Esophagus (tissue), 2 donors: ENCODE measurements around the gene PHC2. TPM values are rescaled to one million over a fixed set of nuclear protein-coding genes. Genes with fewer than 3 reads are reported as not detected.

Experiments used
- H3K27ac ChIP-seq, 2 donors: one replicate each; pipeline ENCODE4 v1.5.1; 2013; ENCODE audit warnings: low read depth in 2 of 2, mild to moderate bottlenecking in 2 of 2, inconsistent platforms in 1 of 2, low read length in 1 of 2, moderate library complexity in 1 of 2
- H3K27me3 ChIP-seq, 2 donors: one replicate each; pipeline ENCODE4 v1.6.1; 2013; ENCODE audit warnings: low read length in 2 of 2, control low read depth in 1 of 2, mild to moderate bottlenecking in 1 of 2; ENCODE audit not compliant: insufficient read depth in 2 of 2, control insufficient read depth in 1 of 2
- H3K36me3 ChIP-seq, 2 donors: one replicate each; pipeline ENCODE4 v1.6.1; 2013; ENCODE audit warnings: low read length in 1 of 2; ENCODE audit not compliant: control insufficient read depth in 2 of 2, insufficient read depth in 2 of 2
- H3K4me1 ChIP-seq, 2 donors: one replicate each; pipeline ENCODE4 v1.6.1; 2013; ENCODE audit warnings: low read length in 1 of 2; ENCODE audit not compliant: control insufficient read depth in 2 of 2, insufficient read depth in 2 of 2
- H3K4me3 ChIP-seq, 2 donors: one replicate each; pipeline ENCODE4 v1.5.1; 2013; ENCODE audit warnings: low read length in 2 of 2, mild to moderate bottlenecking in 2 of 2, low read depth in 1 of 2, moderate library complexity in 1 of 2
- H3K9me3 ChIP-seq, 2 donors: one replicate each; pipeline ENCODE4 v1.6.1; 2013; ENCODE audit warnings: mild to moderate bottlenecking in 2 of 2, low read depth in 1 of 2, low read length in 1 of 2, moderate library complexity in 1 of 2; ENCODE audit not compliant: control insufficient read depth in 2 of 2, insufficient read depth in 1 of 2
- WGBS, 2 donors: extraction: QIAGEN DNeasy Blood & Tissue Kit; methylation state at CpG; one replicate each; pipeline ENCODE4 v1.1.7; 2013; 5-methylcytosine and 5-hydroxymethylcytosine counted together
- polyA plus RNA-seq, 2 donors: library from polyadenylated mRNA; stranded (reverse); fragments of 200-250 nt; gene quantifications; one replicate each; pipeline ENCODE4 v1.2.3, GENCODE V29; 2013
- donor health status: healthy with polysubstance abuse.
- donor health status: Bipolar disorder and iron deficiency.

The PHC2 gene
- polyA plus RNA-seq, 2 donors: 28.0 to 46.4 TPM

GRCh38 chr1:33369081-33369480, 61.8 kb downstream of the PHC2 start:
- 77 to 83% methylated on average over 9 of the region's 9 CpGs for WGBS, 2 donors
- Histone ChIP-seq H3K4me3 (no peak overlapping the region), H3K4me1 (peaks cover 0 to 10% of the 10 kb centered on the region in 2 donors), H3K27ac (no peak overlapping the region), H3K36me3 (peaks cover 0 to 6% of the 10 kb centered on the region in 2 donors), H3K27me3 (no peaks in the 10 kb centered on the region), H3K9me3 (no peaks in the 10 kb centered on the region)

- WGBS, 2 donors: 88 to 91% methylated on average over 15 of the region's 15 CpGs
These were observed 62.5 kb downstream of the PHC2 start for GRCh38 chr1:33368431-33368830.

DNA sequence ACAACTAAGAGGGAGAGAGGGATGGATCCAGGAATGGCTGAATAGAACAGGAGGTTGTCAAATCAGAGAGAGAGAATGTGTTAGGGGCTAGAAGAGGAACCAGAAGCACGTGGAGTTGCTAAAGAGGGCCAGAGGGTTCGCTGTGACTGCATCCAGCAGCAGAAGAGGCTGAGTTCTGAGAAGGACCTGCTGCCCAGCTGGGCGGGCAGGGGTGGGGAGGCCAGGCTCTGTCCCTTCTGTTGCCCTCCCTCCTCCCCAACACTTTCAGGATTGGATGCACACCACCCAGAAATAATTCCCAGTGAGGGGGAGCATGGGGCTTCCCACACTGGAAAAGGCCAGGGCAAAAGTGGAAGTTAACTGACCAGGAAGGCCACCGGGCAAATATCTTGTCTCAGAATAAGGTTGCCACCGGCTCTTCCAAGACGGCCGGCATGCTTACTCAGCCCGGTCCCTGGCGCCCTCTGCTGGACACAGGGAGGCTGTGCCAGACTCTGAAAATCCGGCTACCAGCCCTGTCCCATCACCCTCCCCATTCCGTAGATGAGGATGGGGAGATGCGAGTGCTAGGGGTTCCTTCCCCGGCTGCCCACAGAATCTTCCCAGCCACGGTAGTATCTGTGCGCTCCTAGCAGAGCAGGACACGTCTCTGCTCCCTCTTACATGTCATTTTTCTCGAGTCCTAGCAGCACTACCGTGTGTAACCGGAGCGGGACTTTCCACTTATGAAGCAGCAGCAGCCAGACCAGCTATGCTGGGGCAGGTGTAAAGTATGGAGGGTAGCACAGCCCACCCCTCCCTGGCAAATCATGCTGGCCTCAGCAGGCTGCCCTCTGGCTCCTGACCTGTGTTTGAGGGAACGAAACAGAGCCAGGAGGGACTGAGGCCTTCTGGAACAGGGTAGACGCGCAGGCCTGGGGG, 63.1 kb downstream of the PHC2 start:
- WGBS, 2 donors: 32 to 33% methylated on average over 23 of the region's 23 CpGs
- Histone ChIP-seq H3K9me3 (no peaks in the 10 kb centered on the region), H3K4me1 (peaks cover 0 to 10% of the 10 kb centered on the region in 2 donors), H3K4me3 (no peak overlapping the region), H3K36me3 (peaks cover 0 to 6% of the 10 kb centered on the region in 2 donors), H3K27ac (peak overlapping the region in 1 of 2 donors; percentile 48), H3K27me3 (no peaks in the 10 kb centered on the region)

More at GRCh38 chr1:33368431-33368830, 62.5 kb downstream of the PHC2 start:
- peaks cover 0 to 6% of the 10 kb centered on the region in 2 donors for H3K36me3 ChIP-seq
- H3K4me3 ChIP-seq: no peak overlapping the region
- no peaks in the 10 kb centered on the region for H3K9me3 ChIP-seq
- no peak overlapping the region for H3K27ac ChIP-seq
- H3K27me3 ChIP-seq: no peaks in the 10 kb centered on the region
- H3K4me1 ChIP-seq: peaks cover 0 to 10% of the 10 kb centered on the region in 2 donors

GRCh38 chr1:33366762-33367484, 64.0 kb downstream of the PHC2 start:
- no peak overlapping the region for H3K4me3 ChIP-seq
- H3K36me3 ChIP-seq: peaks cover 0 to 3% of the 10 kb centered on the region in 2 donors
- H3K27me3 ChIP-seq: no peaks in the 10 kb centered on the region
- H3K4me1 ChIP-seq: peaks cover 0 to 10% of the 10 kb centered on the region in 2 donors
- no peak overlapping the region for H3K27ac ChIP-seq
- WGBS, 2 donors: 76 to 77% methylated on average over 14 of the region's 14 CpGs
- no peaks in the 10 kb centered on the region for H3K9me3 ChIP-seq

DNA sequence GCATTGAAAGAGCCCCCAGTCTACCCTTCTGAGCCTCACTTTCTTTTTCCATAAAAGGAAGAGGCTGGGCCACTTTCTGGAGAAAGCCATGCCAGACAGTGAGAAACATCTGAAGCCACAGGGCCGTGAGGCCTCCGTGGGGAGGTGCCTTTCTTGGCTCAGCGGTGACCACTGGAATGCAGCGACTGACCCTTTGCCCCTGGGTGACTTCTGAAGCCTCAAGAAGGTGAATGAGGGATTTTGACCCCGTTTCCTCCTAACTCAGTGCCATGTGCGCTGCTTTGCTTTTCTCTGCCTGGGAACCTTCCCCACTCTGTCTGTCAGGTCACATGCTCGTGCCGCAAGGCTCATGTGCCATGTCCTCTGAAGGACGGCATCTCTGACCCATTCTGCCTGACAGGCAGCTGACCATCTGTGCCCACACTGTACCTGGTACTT, 65.3 kb downstream of the PHC2 start:
- Histone ChIP-seq H3K36me3 (no peaks in the 10 kb centered on the region), H3K4me1 (peaks cover 0 to 10% of the 10 kb centered on the region in 2 donors), H3K9me3 (no peaks in the 10 kb centered on the region), H3K4me3 (no peak overlapping the region), H3K27me3 (no peaks in the 10 kb centered on the region), H3K27ac (peak overlapping the region in 1 of 2 donors; percentile 72)
- WGBS, 2 donors: 60 to 63% methylated on average over 9 of the region's 9 CpGs

DNA sequence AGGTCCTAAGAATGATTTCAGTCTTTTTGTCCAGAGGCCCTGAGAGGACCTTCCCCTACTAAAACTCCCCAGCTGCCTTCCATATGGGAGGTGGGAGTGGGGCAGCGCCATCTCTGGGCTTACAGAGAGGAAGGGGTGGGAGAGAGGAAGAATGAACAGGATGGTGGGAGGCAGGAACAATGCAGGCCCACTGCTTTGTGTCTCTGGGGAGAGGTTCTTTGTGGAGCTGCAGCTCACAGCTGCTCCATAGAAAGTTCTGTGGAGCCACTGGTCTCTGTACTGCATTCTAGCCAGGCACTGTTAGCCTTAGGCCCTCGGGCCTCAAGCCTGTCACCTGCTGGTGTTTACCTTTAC, 66.4 kb downstream of the PHC2 start:
- H3K27ac ChIP-seq: peak overlapping the region; percentile 62 to 66
- H3K36me3 ChIP-seq: no peaks in the 10 kb centered on the region
- peaks cover 0 to 10% of the 10 kb centered on the region in 2 donors for H3K4me1 ChIP-seq
- H3K27me3 ChIP-seq: no peaks in the 10 kb centered on the region
- 26 to 36% methylated on average over 2 of the region's 2 CpGs for WGBS, 2 donors
- no peak overlapping the region for H3K4me3 ChIP-seq
- H3K9me3 ChIP-seq: no peaks in the 10 kb centered on the region

GRCh38 chr1:33363470-33363861, 67.4 kb downstream of the PHC2 start:
- no peaks in the 10 kb centered on the region for H3K27me3 ChIP-seq
- H3K27ac ChIP-seq: peak overlapping the region; percentile 50 to 67
- H3K4me1 ChIP-seq: peaks cover 0 to 7% of the 10 kb centered on the region in 2 donors
- H3K4me3 ChIP-seq: no peak overlapping the region
- 50 to 59% methylated on average over 5 of the region's 5 CpGs for WGBS, 2 donors
- H3K9me3 ChIP-seq: no peaks in the 10 kb centered on the region
- H3K36me3 ChIP-seq: no peaks in the 10 kb centered on the region

GRCh38 chr1:33363021-33363420, 67.9 kb downstream of the PHC2 start:
- WGBS, 2 donors: 62 to 66% methylated on average over 5 of the region's 5 CpGs
- peak overlapping the region in 1 of 2 donors; percentile 50 for H3K27ac ChIP-seq

DNA sequence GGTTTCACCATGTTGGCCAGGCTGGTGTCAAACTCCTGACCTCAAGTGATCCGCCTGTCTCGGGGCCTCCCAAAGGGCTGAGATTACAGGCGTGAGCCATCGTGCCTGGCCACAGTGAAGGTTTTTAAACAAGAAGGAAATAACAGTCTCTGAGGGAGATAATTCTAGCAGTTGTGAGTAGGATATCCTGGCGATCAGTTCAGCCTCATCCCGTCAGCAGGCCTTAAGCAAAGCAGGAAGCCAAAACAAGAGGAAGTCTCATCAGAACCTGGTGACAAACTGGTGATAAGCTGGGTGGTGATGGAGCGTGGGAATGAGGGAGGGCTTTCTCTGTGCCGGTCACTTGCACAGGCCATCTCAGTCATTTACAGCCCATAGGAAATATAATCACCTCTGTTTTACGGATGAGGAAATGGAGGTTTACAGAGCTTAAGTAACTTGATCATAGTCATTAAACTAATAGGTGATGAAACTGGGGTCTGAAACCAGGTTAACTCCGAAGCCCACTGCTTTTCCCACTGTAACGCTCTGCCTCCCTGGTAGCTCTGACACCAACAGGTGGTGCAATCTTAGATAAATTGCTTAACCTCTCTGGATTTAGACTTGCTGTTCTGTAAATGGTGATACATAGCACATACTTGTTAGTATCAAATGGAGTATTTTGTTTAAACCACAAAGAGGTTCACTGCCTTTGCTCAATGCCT, 69.2 kb downstream of the PHC2 start:
- no peak overlapping the region for H3K27ac ChIP-seq
- H3K9me3 ChIP-seq: no peaks in the 10 kb centered on the region
- 75 to 76% methylated on average over 11 of the region's 11 CpGs for WGBS, 2 donors
- H3K4me3 ChIP-seq: no peak overlapping the region
- H3K36me3 ChIP-seq: no peaks in the 10 kb centered on the region
- H3K4me1 ChIP-seq: peaks cover 0 to 7% of the 10 kb centered on the region in 2 donors
- H3K27me3 ChIP-seq: no peaks in the 10 kb centered on the region

More at GRCh38 chr1:33363021-33363420, 67.9 kb downstream of the PHC2 start:
- Histone ChIP-seq H3K9me3 (no peaks in the 10 kb centered on the region), H3K36me3 (no peaks in the 10 kb centered on the region), H3K27me3 (no peaks in the 10 kb centered on the region), H3K4me3 (no peak overlapping the region), H3K4me1 (peaks cover 0 to 7% of the 10 kb centered on the region in 2 donors)
